ENCODE data around the gene NECTIN4.

GRCh38 chr1:161072751-161073449 lies 16.5 kb downstream of the NECTIN4 start:
- TF ChIP-seq CTCF (IDR thresholded peaks at IDR 0.05) (no peak), POLR2A (IDR thresholded peaks at IDR 0.05) (no peak)
